Nucleus accumbens (tissue), 56 donors: ENCODE results near the gene LHFPL2.
A peak's percentile ranks its signal among the peaks of the same experiment; 100 is the strongest.

Experiments
- DNase-seq, 56 donors: peaks; one replicate each; lab custom pipeline; 2025; lab: John Stamatoyannopoulos, UW

The LHFPL2 gene

GRCh38 chr5:78552729-78553342, 95.7 kb downstream of the LHFPL2 start:
- no peak for DNase-seq

GRCh38 chr5:78550891-78551290, 97.7 kb downstream of the LHFPL2 start:
- no peak for DNase-seq

GRCh38 chr5:78549043-78549442, 99.5 kb downstream of the LHFPL2 start:
- peak in 33 of 56 donors; percentile 13 to 64 (median 32) for DNase-seq

GRCh38 chr5:78547731-78548615, 100.6 kb downstream of the LHFPL2 start:
- DNase-seq: peak in 3 of 56 donors; percentile 9 to 19 (median 15)

- DNase-seq: peak in 1 of 56 donors; percentile 24
Measured at GRCh38 chr5:78547183-78547582, 101.4 kb downstream of the LHFPL2 start.

GRCh38 chr5:78546276-78546996, 102.1 kb downstream of the LHFPL2 start:
- DNase-seq: no peak

- DNase-seq: no peak
Measured at GRCh38 chr5:78545406-78545805, 103.2 kb downstream of the LHFPL2 start.

- DNase-seq: no peak
Measured at GRCh38 chr5:78544561-78545201, 103.9 kb downstream of the LHFPL2 start.

- no peak for DNase-seq
Measured at GRCh38 chr5:78543916-78544315, 104.7 kb downstream of the LHFPL2 start.

- DNase-seq: no peak
Measured at GRCh38 chr5:78543292-78543691, 105.3 kb downstream of the LHFPL2 start.

GRCh38 chr5:78542321-78542840, 106.2 kb downstream of the LHFPL2 start:
- no peak for DNase-seq

- no peak for DNase-seq
Measured at GRCh38 chr5:78541086-78541654, 107.4 kb downstream of the LHFPL2 start.

GRCh38 chr5:78540335-78541085, 108.1 kb downstream of the LHFPL2 start:
- DNase-seq: peak in 45 of 56 donors; percentile 7 to 79 (median 48)

- no peak for DNase-seq
Measured at GRCh38 chr5:78538240-78538850, 110.2 kb downstream of the LHFPL2 start.

GRCh38 chr5:78537821-78538220, 110.8 kb downstream of the LHFPL2 start:
- peak in 39 of 56 donors; percentile 10 to 71 (median 31) for DNase-seq

GRCh38 chr5:78537411-78537810, 111.2 kb downstream of the LHFPL2 start:
- DNase-seq: no peak

GRCh38 chr5:78536661-78537196, 111.8 kb downstream of the LHFPL2 start:
- DNase-seq: no peak

GRCh38 chr5:78534905-78535200, 113.7 kb downstream of the LHFPL2 start:
- no peak for DNase-seq
